Stimulated activated CD4-positive, alpha-beta T cell treated with anti-CD3 and anti-CD28 coated beads, Interleukin-4, amount 100 ng/mL, for 48 hours (primary cell): Measurements from ENCODE around the gene CNTD1.
A peak's percentile ranks its signal among the peaks of the same experiment; 100 is the strongest.

ENCODE experiments used
- DNase-seq, 2 donors: peaks; one replicate each; pipeline ENCODE4 v3.0.0-alpha.2; 2020; ENCODE audit warnings: low read depth in 2 of 2

The CNTD1 gene

GRCh38 chr17:42804918-42805367 lies 6.3 kb downstream of the CNTD1 start:
- DNase-seq = no peak

GRCh38 chr17:42806249-42806648 lies 7.6 kb downstream of the CNTD1 start:
- no peak for DNase-seq

GRCh38 chr17:42809250-42809649 lies 10.6 kb downstream of the CNTD1 start:
- no peak for DNase-seq

- DNase-seq = no peak
Measured at GRCh38 chr17:42814633-42815399, 16.2 kb downstream of the CNTD1 start.

GRCh38 chr17:42817866-42818265 lies 19.2 kb downstream of the CNTD1 start:
- no peak for DNase-seq

GRCh38 chr17:42818379-42818778 lies 19.7 kb downstream of the CNTD1 start:
- no peak for DNase-seq

GRCh38 chr17:42819939-42820535 lies 21.4 kb downstream of the CNTD1 start:
- peak; percentile 67 to 71 for DNase-seq

- DNase-seq = no peak
Measured at GRCh38 chr17:42821176-42821575, 22.5 kb downstream of the CNTD1 start.

- no peak for DNase-seq
Measured at GRCh38 chr17:42827472-42827871, 28.8 kb downstream of the CNTD1 start.

- DNase-seq = no peak
Measured at GRCh38 chr17:42830971-42831370, 32.3 kb downstream of the CNTD1 start.

GRCh38 chr17:42832213-42832933 lies 33.7 kb downstream of the CNTD1 start:
- no peak for DNase-seq

GRCh38 chr17:42832934-42833766 lies 34.5 kb downstream of the CNTD1 start, which contains the start of gene PSME3:
Gene PSME3, plus strand, starts transcription at chr17:42833397. Its CDS starts 235 bp downstream, at chr17:42833632.
- peak; percentile 84 to 88 for DNase-seq

GRCh38 chr17:42833767-42834422 lies 35.2 kb downstream of the CNTD1 start:
- DNase-seq = no peak

- DNase-seq = no peak
Measured at GRCh38 chr17:42835732-42836131, 37.1 kb downstream of the CNTD1 start.

GRCh38 chr17:42841975-42842685 lies 43.5 kb downstream of the CNTD1 start:
- DNase-seq = no peak

- no peak for DNase-seq
Measured at GRCh38 chr17:42843358-42843934, 44.8 kb downstream of the CNTD1 start.

- DNase-seq = no peak
Measured at GRCh38 chr17:42844271-42844670, 45.6 kb downstream of the CNTD1 start, which contains the start of gene AOC2. Gene AOC2, plus strand, starts transcription at chr17:42844580. Its CDS starts 47 bp downstream, at chr17:42844627.

- DNase-seq = no peak
Measured at GRCh38 chr17:42844761-42845555, 46.3 kb downstream of the CNTD1 start.

- DNase-seq = no peak
Measured at GRCh38 chr17:42845556-42845917, 46.9 kb downstream of the CNTD1 start.
